Colonic mucosa (tissue), 4 donors: ENCODE data around the gene TMED8. TPM values are rescaled to one million over a fixed set of nuclear protein-coding genes. Genes with fewer than 3 reads are reported as not detected.

Experiments used
- DNase-seq: peaks from one replicate; pipeline ENCODE4 v3.0.0-alpha.2; 2020
- H3K27ac ChIP-seq: fragments of 200-600 bp; one replicate; pipeline ENCODE4 v1.8.0; 2021
- H3K27me3 ChIP-seq: fragments of 200-600 bp; one replicate; pipeline ENCODE4 v1.8.0; 2021
- H3K36me3 ChIP-seq: fragments of 200-600 bp; one replicate; pipeline ENCODE4 v1.8.0; 2021
- H3K4me1 ChIP-seq: fragments of 200-600 bp; one replicate; pipeline ENCODE4 v1.8.0; 2021; ENCODE audit warnings: mild to moderate bottlenecking
- H3K4me3 ChIP-seq: fragments of 200-600 bp; one replicate; pipeline ENCODE4 v1.8.0; 2021
- H3K9ac ChIP-seq, 2 donors: one replicate each; pipeline ENCODE4 v1.7.0; 2013; ENCODE audit warnings: control low read depth in 2 of 2, low read depth in 2 of 2, low read length in 2 of 2
- H3K9me3 ChIP-seq: fragments of 200-600 bp; one replicate; pipeline ENCODE4 v1.8.0; 2021
- CTCF ChIP-seq: fragments of 200-600 bp; IDR thresholded peaks from one replicate; pipeline ENCODE4 v1.8.0; 2022; ENCODE audit warnings: antibody characterized with exemption, mild to moderate bottlenecking
- intact Hi-C: fragments of 100-400 bp; cut with DNase I; formaldehyde crosslinking; loops from one replicate; pipeline ENCODE4 v1.14.1; 2022
- total RNA-seq, 2 donors: library from RNA; stranded (reverse); fragmentation: NEBNext Ultra II Directional in 1 of 2; extraction: Animal tissue kit (Norgen Biotek cat#: 25700) in 1 of 2; gene quantifications; one replicate each; pipeline ENCODE4 v1.2.1, GENCODE V29; 2021
- donor health status: healthy.
- donor health status: DM: no; HTN: no; CAD: no.
- donor health status: DM: no; HTN: no; CAD: no.

Gene TMED8
- 1 to 10 TPM; 8.6 to 9.4 TPM for total RNA-seq

- DNase-seq: peak; percentile 84
- peak; percentile 14 for TF ChIP-seq CTCF
- H3K9ac ChIP-seq: peak within 1 kb of the TSS; percentile 82 to 87
- H3K27ac ChIP-seq: peak within 1 kb of the TSS; percentile 83
- H3K27me3 ChIP-seq: no peaks in the 10 kb centered on the region
- peaks cover 12% of the 10 kb centered on the region for H3K4me1 ChIP-seq
- intact Hi-C loops: no loop called here
- no peaks in the 10 kb centered on the region for H3K36me3 ChIP-seq
- peak within 1 kb of the TSS; percentile 97 for H3K4me3 ChIP-seq
- no peaks in the 10 kb centered on the region for H3K9me3 ChIP-seq
These were observed at the start of gene TMED8, which contains the start of gene SAMD15 for GRCh38 chr14:77376771-77377501. Gene TMED8 (minus strand): TSS chr14:77377094. CDS start chr14:77377053, 41 bp downstream. Gene SAMD15 (plus strand): TSS chr14:77377379. CDS start chr14:77377419, 40 bp downstream.

GRCh38 chr14:77426396-77426795 is 49.5 kb upstream of the TMED8 start:
- Histone ChIP-seq H3K36me3 (peaks cover 11% of the 10 kb centered on the region), H3K27ac (no peak overlapping the region), H3K4me3 (no peak overlapping the region), H3K4me1 (no peaks in the 10 kb centered on the region), H3K9ac (no peak overlapping the region), H3K9me3 (no peaks in the 10 kb centered on the region), H3K27me3 (no peaks in the 10 kb centered on the region)
- intact Hi-C loops: no loop called here
- DNase-seq: no peak
- no peak for TF ChIP-seq CTCF

GRCh38 chr14:77424862-77425261 is 48.0 kb upstream of the TMED8 start:
- intact Hi-C loops: no loop called here
- no peaks in the 10 kb centered on the region for H3K4me1 ChIP-seq
- no peaks in the 10 kb centered on the region for H3K27me3 ChIP-seq
- no peaks in the 10 kb centered on the region for H3K9me3 ChIP-seq
- no peak overlapping the region for H3K27ac ChIP-seq
- no peak for TF ChIP-seq CTCF
- peaks cover 11% of the 10 kb centered on the region for H3K36me3 ChIP-seq
- DNase-seq: no peak
- H3K9ac ChIP-seq: no peak overlapping the region
- no peak overlapping the region for H3K4me3 ChIP-seq

- intact Hi-C loops: no loop called here
- no peak for DNase-seq
These were observed 46.5 kb upstream of the TMED8 start, which contains the start of gene NOXRED1 for GRCh38 chr14:77423423-77423822. Gene NOXRED1 (minus strand): TSS chr14:77423523. CDS start chr14:77422889, 634 bp downstream.

GRCh38 chr14:77421201-77421600 is 44.3 kb upstream of the TMED8 start:
- intact Hi-C loops: no loop called here
- no peaks in the 10 kb centered on the region for H3K4me1 ChIP-seq
- H3K27me3 ChIP-seq: no peaks in the 10 kb centered on the region
- no peak overlapping the region for H3K9ac ChIP-seq
- H3K36me3 ChIP-seq: no peaks in the 10 kb centered on the region
- no peak overlapping the region for H3K4me3 ChIP-seq
- no peaks in the 10 kb centered on the region for H3K9me3 ChIP-seq
- DNase-seq: no peak
- no peak overlapping the region for H3K27ac ChIP-seq
- TF ChIP-seq CTCF: no peak

More at GRCh38 chr14:77423423-77423822, 46.5 kb upstream of the TMED8 start, which contains the start of gene NOXRED1:
- no peaks in the 10 kb centered on the region for H3K4me1 ChIP-seq
- no peak within 1 kb of the TSS for H3K27ac ChIP-seq
- no peaks in the 10 kb centered on the region for H3K36me3 ChIP-seq
- H3K9ac ChIP-seq: no peak within 1 kb of the TSS
- TF ChIP-seq CTCF: no peak
- H3K27me3 ChIP-seq: no peaks in the 10 kb centered on the region
- H3K9me3 ChIP-seq: no peaks in the 10 kb centered on the region
- H3K4me3 ChIP-seq: no peak within 1 kb of the TSS
